Spinal cord (tissue), 10 donors: ENCODE data around the gene FUNDC2. TPM values are rescaled to one million over a fixed set of nuclear protein-coding genes. Genes with fewer than 3 reads are reported as not detected.

ENCODE experiments used
- DNase-seq, 6 donors: peaks; one replicate each; pipeline versions ENCODE4 v3.0.0 to v3.0.0-alpha.2; 2013 to 2015; ENCODE audit warnings: low spot score in 6 of 6, low read depth in 4 of 6
- H3K27ac ChIP-seq: one replicate; pipeline ENCODE4 v1.5.1; 2013; ENCODE audit warnings: low read depth, low read length, control low read depth
- H3K27me3 ChIP-seq: one replicate; pipeline ENCODE4 v1.6.1; 2013; ENCODE audit warnings: low read length; ENCODE audit not compliant: control insufficient read depth, insufficient read depth
- H3K36me3 ChIP-seq: one replicate; pipeline ENCODE4 v1.6.1; 2013; ENCODE audit warnings: low read length; ENCODE audit not compliant: control insufficient read depth, insufficient read depth
- H3K4me1 ChIP-seq: one replicate; pipeline ENCODE4 v1.6.1; 2013; ENCODE audit warnings: low read length; ENCODE audit not compliant: control insufficient read depth, insufficient read depth
- H3K4me3 ChIP-seq: one replicate; pipeline ENCODE4 v1.5.1; 2013; ENCODE audit warnings: low read depth, low read length, control low read depth
- H3K9me3 ChIP-seq: one replicate; pipeline ENCODE4 v1.6.1; 2013; ENCODE audit warnings: low read length; ENCODE audit not compliant: control insufficient read depth, insufficient read depth
- WGBS: methylation state at CpG from one replicate; pipeline ENCODE4 v1.1.5; 2013; ENCODE audit warnings: missing lambda C conversion rate; ENCODE audit not compliant: insufficient coverage; 5-methylcytosine and 5-hydroxymethylcytosine counted together
- polyA plus RNA-seq, 2 donors: library from polyadenylated mRNA; unstranded; fragments of 120-200 nt; gene quantifications; one replicate each; pipeline ENCODE4 v1.2.1, GENCODE V29; 2013; ENCODE audit not compliant: insufficient read length in 2 of 2
- total RNA-seq, 2 donors: library from RNA; depleted of rRNA in 1 of 2; stranded (reverse); fragments of 120-200 nt in 1 of 2; fragments of >200 nt in 1 of 2; gene quantifications; one replicate each; pipeline versions ENCODE4 v1.2.3 to v1.2.4, GENCODE V29; 2013 to 2014
- donor health status: healthy.

FUNDC2 gene
- total and polyA plus RNA-seq, 4 donors = 44.7 to 130 (median 113) TPM

DNA sequence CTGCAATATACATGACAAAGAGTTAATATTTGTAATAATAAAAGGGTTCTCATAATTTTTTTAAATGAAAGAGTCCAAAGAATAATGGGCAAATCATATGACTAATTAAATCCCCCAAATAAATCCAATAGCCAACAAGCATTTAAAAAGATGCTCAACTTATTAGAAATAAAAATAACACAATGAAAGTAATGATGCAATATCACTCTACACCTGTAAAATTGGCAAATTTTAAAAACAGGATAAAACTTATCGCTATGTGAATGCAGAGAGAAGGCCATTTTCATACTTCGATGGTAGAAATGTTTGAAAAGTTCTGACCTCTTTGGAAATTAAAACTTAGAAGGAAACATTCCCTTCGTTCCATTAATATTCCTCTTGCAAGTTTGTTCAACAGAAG is 6.1 kb upstream of the FUNDC2 start:
- H3K4me3 ChIP-seq = no peak overlapping the region
- DNase-seq = no peak
- H3K36me3 ChIP-seq = no peaks in the 10 kb centered on the region
- no peaks in the 10 kb centered on the region for H3K9me3 ChIP-seq
- H3K27me3 ChIP-seq = no peaks in the 10 kb centered on the region
- H3K27ac ChIP-seq = no peak overlapping the region
- no peaks in the 10 kb centered on the region for H3K4me1 ChIP-seq
- WGBS = no CpG with 5 or more reads among the region's 3 CpGs

DNA sequence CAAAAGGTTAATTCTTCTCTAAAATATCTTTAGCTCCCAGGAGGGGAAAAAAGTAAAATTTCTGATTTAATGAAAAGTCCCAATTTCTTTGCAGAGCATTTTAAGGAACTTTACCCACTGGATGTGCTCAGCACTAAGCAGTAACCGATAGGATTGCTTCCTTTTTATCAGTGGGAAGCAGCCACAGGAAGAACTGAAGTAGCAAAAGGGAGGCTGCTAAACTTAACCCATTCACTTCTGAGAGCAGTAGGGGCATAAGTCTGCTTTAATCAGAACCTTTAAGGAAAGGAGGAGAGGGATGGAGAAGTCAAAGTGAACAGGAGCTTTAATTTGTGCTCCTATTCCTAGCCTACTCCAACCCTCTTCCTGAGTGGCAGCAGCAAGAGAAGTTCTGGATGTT is 4.1 kb upstream of the FUNDC2 start, which contains the start of gene F8:
Gene F8 (minus strand): TSS at position 139 of the 400 bp plus-strand sequence. CDS start 171 bp downstream, outside the sequence.
- WGBS = no CpG with 5 or more reads among the region's 1 CpG
- no peaks in the 10 kb centered on the region for H3K27me3 ChIP-seq
- H3K4me3 ChIP-seq = no peak within 1 kb of the TSS
- DNase-seq = no peak
- no peaks in the 10 kb centered on the region for H3K9me3 ChIP-seq
- no peaks in the 10 kb centered on the region for H3K4me1 ChIP-seq
- no peak within 1 kb of the TSS for H3K27ac ChIP-seq
- no peaks in the 10 kb centered on the region for H3K36me3 ChIP-seq

DNA sequence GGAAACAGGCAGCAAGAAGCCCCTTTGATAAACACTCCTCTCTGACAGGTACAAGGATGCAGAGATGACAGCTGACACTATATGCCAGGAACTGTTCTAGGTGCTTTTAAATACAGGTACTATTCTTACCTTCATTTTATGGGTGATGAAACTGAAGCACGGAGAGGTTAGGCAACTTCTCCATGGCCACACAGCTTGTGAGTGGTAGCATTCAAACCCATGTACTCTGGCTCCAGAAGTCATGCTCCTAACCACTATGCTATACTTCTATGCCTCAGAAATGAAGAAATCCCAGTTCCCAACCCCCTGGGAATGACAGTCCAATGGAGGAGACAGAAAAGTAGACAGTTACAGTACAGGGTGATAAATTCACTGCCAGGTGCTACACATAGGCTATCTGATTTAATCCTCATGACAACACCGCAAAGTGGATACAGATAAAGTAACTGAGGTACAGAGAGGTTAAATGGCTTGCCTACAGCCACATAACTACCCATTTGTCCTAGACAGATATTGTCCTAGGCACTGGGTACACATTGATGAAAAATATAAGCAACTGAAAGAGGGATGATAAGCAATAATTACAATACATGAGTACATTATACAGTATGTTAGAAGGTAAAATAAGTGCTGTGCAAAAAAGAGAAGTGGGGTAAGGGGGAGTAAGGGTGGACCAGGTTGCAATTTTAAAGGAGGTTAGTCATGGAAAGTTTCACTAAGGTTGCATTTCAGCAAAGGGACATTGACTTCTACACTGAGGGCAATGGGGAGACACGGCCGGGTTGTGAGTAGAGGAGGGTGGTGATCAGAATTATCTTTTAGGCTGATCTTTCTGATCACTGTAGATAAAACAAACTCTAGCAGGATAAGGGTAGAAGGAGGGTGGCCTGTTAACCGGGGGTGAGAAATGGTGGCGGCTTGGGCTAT is 2.5 kb upstream of the FUNDC2 start:
- no peaks in the 10 kb centered on the region for H3K9me3 ChIP-seq
- no peak overlapping the region for H3K4me3 ChIP-seq
- 91% methylated on average over 4 of the region's 6 CpGs for WGBS
- H3K4me1 ChIP-seq = no peaks in the 10 kb centered on the region
- no peaks in the 10 kb centered on the region for H3K36me3 ChIP-seq
- H3K27ac ChIP-seq = no peak overlapping the region
- no peak for DNase-seq
- H3K27me3 ChIP-seq = no peaks in the 10 kb centered on the region

DNA sequence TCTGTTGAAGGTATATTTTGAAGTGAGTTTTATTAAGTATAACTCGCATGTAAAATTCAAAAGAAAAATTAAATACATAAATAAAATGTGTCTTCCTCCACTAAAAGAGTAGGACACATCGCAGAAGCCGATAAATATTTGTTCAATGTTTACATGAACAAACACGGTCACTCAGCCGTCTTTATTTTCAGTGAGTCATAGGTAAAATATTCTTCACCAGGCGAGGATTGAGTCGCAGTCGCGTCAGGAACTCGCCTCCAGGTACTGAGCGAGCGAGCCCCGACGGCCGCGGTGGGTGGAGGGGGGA is 271 bp upstream of the FUNDC2 start:
- Histone ChIP-seq H3K4me1 (no peaks in the 10 kb centered on the region), H3K4me3 (peak overlapping the region; percentile 59), H3K27me3 (no peaks in the 10 kb centered on the region), H3K27ac (peak overlapping the region; percentile 87), H3K36me3 (no peaks in the 10 kb centered on the region), H3K9me3 (no peaks in the 10 kb centered on the region)
- no peak for DNase-seq
- 54% methylated on average over 13 of the region's 16 CpGs for WGBS

DNA sequence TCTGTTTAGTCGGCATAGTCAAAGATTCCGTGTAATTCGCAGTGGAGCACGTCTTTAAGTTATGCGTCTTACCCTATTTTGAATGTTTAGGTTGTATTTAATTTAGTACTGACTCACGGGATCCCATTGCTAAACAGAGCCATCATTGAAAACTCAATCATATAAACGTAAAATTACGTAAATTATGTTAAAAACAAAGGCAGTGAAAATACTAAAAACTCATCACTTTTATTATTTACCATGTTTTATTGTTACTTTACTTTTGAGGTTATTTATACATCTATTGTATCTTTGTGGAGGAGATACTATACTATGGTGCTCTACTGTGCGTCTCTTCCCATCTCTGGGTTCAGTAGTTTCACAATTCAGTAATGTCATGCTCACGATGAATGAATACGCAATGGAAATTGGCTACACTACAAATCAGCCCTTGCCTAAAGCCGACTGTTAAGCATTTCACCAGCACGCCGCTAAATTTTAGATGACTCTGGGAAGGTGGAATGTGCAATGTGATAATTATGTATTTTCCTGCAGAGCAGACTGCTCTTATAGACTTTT is 944 bp downstream of the FUNDC2 start:
- peak overlapping the region; percentile 87 for H3K27ac ChIP-seq
- H3K9me3 ChIP-seq = no peaks in the 10 kb centered on the region
- DNase-seq = peak in 3 of 6 donors; percentile 10 to 67 (median 57)
- H3K4me1 ChIP-seq = no peaks in the 10 kb centered on the region
- H3K27me3 ChIP-seq = no peaks in the 10 kb centered on the region
- peak overlapping the region; percentile 59 for H3K4me3 ChIP-seq
- H3K36me3 ChIP-seq = no peaks in the 10 kb centered on the region
- WGBS = 42% methylated on average over 6 of the region's 14 CpGs

DNA sequence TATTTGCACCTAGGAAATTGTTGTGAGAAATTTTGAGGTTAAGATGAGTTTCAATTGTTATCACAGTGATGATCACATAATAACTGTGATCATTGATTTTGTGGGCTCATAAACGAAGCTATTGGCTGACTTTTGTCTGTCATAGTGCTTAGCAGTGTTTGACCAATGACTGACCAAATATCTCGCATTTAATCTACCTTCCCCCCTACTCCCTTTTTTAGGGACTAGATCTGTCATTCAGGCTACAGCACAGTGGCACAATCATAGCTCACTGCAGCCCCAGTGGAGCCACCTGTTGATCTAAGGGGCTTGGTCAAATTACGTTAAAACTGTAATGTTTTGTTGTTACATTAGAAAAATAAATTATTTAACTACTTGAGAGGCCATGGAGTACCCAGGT is 1.5 kb downstream of the FUNDC2 start:
- no peaks in the 10 kb centered on the region for H3K4me1 ChIP-seq
- no peaks in the 10 kb centered on the region for H3K27me3 ChIP-seq
- no peak for DNase-seq
- H3K36me3 ChIP-seq = no peaks in the 10 kb centered on the region
- H3K27ac ChIP-seq = no peak overlapping the region
- peak overlapping the region; percentile 59 for H3K4me3 ChIP-seq
- no peaks in the 10 kb centered on the region for H3K9me3 ChIP-seq
- whole genome bisulfite sequencing = no CpG with 5 or more reads among the region's 3 CpGs

DNA sequence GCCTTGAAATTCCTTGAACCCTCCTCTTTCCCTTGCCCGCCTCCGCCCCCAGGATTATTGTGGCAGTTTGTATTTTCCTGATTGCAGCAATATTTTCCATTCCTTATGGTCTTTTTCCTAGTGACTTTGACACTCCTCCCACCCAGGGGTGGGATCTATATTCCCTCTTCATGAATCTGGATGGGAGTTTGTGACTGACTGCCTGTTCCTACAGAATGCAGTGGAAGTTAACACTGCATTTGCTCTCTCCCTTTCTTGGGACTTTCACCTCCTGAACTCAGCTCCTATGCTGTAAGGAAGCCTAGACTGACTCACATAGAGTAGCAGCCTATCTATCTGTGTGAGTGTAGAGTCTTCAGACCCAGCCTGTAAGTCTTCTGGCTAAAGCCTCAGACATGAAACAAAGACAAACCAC is 2.2 kb downstream of the FUNDC2 start:
- DNase-seq = peak in 1 of 6 donors; percentile 1
- Histone ChIP-seq H3K4me3 (no peak overlapping the region), H3K27me3 (no peaks in the 10 kb centered on the region), H3K36me3 (no peaks in the 10 kb centered on the region), H3K4me1 (no peaks in the 10 kb centered on the region), H3K27ac (no peak overlapping the region), H3K9me3 (no peaks in the 10 kb centered on the region)
- WGBS = no CpG with 5 or more reads among the region's 2 CpGs

DNA sequence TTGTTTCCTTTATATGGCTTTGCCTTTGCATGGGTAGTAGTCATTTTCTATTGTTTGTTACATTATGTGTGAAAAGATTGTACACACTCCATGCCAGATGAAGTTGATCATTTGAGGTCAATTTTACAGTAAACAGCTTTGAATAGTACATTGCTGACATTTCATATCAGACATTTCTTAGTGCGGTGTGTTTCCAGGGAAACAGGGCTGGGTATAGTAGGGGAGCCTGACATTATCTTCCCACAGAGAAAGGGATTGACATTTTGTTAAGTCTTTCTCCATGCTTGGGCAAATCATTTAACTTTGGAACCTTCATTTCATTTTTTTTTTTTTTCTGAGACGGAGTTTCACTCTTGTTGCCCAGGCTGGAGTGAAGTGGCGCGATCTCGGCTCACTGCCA is 5.0 kb downstream of the FUNDC2 start:
- Histone ChIP-seq H3K27me3 (no peaks in the 10 kb centered on the region), H3K4me3 (no peak overlapping the region), H3K36me3 (no peaks in the 10 kb centered on the region), H3K4me1 (no peaks in the 10 kb centered on the region), H3K27ac (no peak overlapping the region), H3K9me3 (no peaks in the 10 kb centered on the region)
- DNase-seq = no peak
- WGBS = 83% methylated on average over 1 of the region's 5 CpGs

DNA sequence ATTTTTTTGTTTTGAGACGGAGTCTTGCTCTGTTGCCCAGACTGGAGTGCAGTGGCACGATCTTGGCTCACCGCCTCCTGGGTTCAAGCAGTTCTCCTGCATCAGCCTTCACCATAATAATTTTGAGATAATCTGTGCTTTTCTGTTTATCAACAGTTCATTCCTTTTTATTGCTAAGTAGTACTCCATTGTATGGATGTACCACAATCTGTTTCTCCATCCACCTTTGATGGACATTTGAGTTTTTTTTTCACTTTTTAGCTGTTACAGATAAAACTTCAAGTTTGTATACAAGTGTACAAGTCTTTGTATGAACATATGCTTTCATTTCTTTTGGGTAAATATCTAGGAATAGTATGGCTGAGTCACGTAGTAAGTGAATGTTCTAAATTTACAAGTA is 9.0 kb downstream of the FUNDC2 start:
- DNase-seq = no peak
- no peaks in the 10 kb centered on the region for H3K36me3 ChIP-seq

More for the DNA sequence above, 9.0 kb downstream of the FUNDC2 start:
- Histone ChIP-seq H3K4me1 (no peaks in the 10 kb centered on the region), H3K27me3 (no peaks in the 10 kb centered on the region), H3K4me3 (no peak overlapping the region), H3K27ac (no peak overlapping the region), H3K9me3 (no peaks in the 10 kb centered on the region)
- no CpG with 5 or more reads among the region's 4 CpGs for WGBS
